Measurements from ENCODE around the gene PLEKHG3.

Gene PLEKHG3

GRCh38 chr14:64789696-64790095 lies 85.5 kb downstream of the PLEKHG3 start:
- no peak overlapping the region for H3K4me3 Mint-ChIP-seq
- H3K4me1 Mint-ChIP-seq (ENCODE audit: low read depth), result no peaks in the 10 kb centered on the region
- H3K36me3 Mint-ChIP-seq (ENCODE audit: low read depth), result no peaks in the 10 kb centered on the region
- peaks cover 5% of the 10 kb centered on the region for H3K27me3 Mint-ChIP-seq (ENCODE audit: low read depth)
- H3K9me3 Mint-ChIP-seq, result no peaks in the 10 kb centered on the region
- no peak overlapping the region for H3K27ac Mint-ChIP-seq

GRCh38 chr14:64790478-64790877 lies 86.3 kb downstream of the PLEKHG3 start:
- H3K4me1 Mint-ChIP-seq (ENCODE audit: low read depth), result no peaks in the 10 kb centered on the region
- no peaks in the 10 kb centered on the region for H3K36me3 Mint-ChIP-seq (ENCODE audit: low read depth)
- no peak overlapping the region for H3K27ac Mint-ChIP-seq
- no peaks in the 10 kb centered on the region for H3K9me3 Mint-ChIP-seq
- H3K4me3 Mint-ChIP-seq, result no peak overlapping the region
- peaks cover 5% of the 10 kb centered on the region for H3K27me3 Mint-ChIP-seq (ENCODE audit: low read depth)

DNA sequence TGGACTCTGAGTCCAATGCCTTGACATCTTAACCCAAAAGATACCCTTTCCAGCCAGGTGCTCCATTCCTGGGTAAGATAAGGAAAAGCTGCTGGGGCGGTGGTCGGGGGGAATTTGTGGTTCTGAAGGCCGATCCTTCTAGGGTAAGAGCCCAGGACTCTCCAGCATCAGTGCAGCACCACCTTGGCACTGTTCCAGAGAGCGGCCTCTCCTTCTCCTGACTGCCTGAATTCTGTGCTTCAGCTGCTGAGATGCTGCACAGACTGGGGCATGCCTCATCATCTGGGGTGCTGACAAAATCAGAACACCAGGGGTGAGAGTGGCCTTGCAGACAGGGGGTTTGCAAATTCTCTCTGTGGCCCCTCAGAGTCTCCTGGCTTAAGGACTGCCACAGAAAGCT lies 88.0 kb downstream of the PLEKHG3 start:
- H3K9me3 Mint-ChIP-seq, result no peaks in the 10 kb centered on the region
- H3K36me3 Mint-ChIP-seq (ENCODE audit: low read depth), result no peaks in the 10 kb centered on the region
- no peak overlapping the region for H3K4me3 Mint-ChIP-seq
- H3K27me3 Mint-ChIP-seq (ENCODE audit: low read depth), result peaks cover 5% of the 10 kb centered on the region
- no peaks in the 10 kb centered on the region for H3K4me1 Mint-ChIP-seq (ENCODE audit: low read depth)
- no peak overlapping the region for H3K27ac Mint-ChIP-seq

DNA sequence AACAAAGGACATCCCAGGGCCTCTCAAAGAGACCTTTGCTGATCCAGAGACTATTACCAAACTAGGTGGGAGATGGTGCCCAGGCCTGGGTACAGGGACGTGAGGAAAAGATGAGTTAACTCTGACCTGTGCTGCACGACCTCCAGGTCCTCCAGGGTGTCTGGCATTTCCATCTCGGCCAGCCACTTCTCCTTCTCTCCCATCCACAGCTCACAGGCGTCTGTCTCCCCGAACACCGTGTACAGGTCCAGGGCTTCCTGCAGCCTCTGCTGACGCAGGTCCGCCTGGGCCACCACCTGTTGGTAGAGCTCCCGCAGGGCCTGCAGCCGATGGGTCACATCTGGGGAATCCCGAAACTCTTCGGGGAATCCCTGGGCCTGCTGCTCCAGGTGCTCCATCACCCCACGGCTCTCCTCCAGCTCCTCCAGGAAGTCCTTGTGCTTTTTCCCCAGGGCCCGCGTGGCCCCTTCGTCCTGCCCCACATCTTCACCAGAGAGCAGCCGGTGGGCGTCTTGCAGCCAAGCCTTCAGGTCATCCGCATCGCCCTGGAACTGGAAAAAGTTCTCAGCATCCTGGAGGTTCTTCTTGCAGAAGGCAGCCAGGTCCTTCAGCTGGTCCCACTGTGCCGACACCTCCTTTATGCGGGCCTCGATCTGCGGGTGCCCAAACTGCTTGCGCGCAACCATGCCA lies 88.8 kb downstream of the PLEKHG3 start:
- Mint-ChIP-seq H3K4me1 (ENCODE audit: low read depth) (no peaks in the 10 kb centered on the region), H3K27ac (no peak overlapping the region), H3K4me3 (no peak overlapping the region), H3K27me3 (ENCODE audit: low read depth) (peaks cover 7% of the 10 kb centered on the region), H3K9me3 (no peaks in the 10 kb centered on the region), H3K36me3 (ENCODE audit: low read depth) (no peaks in the 10 kb centered on the region)

DNA sequence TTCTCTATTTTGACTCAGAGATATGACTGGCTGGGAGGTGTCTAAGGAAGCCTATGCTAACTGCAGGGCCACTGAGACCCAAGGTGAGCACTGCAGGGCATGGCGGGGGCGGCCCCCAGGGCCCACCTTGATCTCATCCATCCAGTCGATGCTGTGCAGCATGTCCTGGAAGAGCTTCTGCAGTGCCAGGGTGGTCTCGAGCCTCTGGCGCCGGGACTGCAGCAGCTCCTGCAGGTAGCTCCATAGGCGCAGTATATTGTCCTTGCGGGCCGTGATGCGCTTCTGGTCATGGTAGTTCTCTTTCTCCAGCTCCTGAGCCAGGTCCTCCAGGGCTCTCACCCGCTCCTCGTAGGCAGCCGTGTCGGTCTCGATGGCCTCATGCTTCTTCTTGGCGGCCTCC lies 91.0 kb downstream of the PLEKHG3 start:
- Mint-ChIP-seq H3K9me3 (no peaks in the 10 kb centered on the region), H3K36me3 (ENCODE audit: low read depth) (no peaks in the 10 kb centered on the region), H3K27me3 (ENCODE audit: low read depth) (peaks cover 17% of the 10 kb centered on the region), H3K4me3 (no peak overlapping the region), H3K4me1 (ENCODE audit: low read depth) (no peaks in the 10 kb centered on the region), H3K27ac (no peak overlapping the region)

DNA sequence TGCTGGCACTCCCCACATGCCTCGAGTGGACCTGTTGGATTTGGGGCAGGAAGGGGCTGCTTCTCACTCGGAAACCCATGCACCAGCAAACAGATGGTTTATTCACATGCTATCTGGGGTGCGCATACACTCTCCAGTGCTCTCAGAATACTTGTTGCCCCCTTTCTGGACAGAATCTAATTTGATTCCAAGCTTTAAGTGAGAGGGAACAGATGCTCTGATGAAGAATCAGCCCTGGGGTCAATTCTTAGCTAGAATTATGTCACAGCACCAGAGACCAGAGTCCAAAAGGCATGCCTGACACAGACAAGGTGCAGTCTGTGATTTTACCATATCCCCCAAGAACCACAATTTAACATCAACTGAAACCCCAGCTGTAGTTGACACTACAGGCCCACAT lies 91.7 kb downstream of the PLEKHG3 start:
- no peak overlapping the region for H3K4me3 Mint-ChIP-seq
- H3K36me3 Mint-ChIP-seq (ENCODE audit: low read depth), result no peaks in the 10 kb centered on the region

GRCh38 chr14:64796369-64796768 lies 92.1 kb downstream of the PLEKHG3 start:
- Mint-ChIP-seq H3K36me3 (ENCODE audit: low read depth) (no peaks in the 10 kb centered on the region), H3K4me3 (no peak overlapping the region), H3K4me1 (ENCODE audit: low read depth) (no peaks in the 10 kb centered on the region), H3K27me3 (ENCODE audit: low read depth) (peaks cover 17% of the 10 kb centered on the region), H3K9me3 (no peaks in the 10 kb centered on the region), H3K27ac (no peak overlapping the region)

More for the DNA sequence above, 91.7 kb downstream of the PLEKHG3 start:
- peaks cover 17% of the 10 kb centered on the region for H3K27me3 Mint-ChIP-seq (ENCODE audit: low read depth)
- H3K4me1 Mint-ChIP-seq (ENCODE audit: low read depth), result no peaks in the 10 kb centered on the region
- H3K9me3 Mint-ChIP-seq, result no peaks in the 10 kb centered on the region
- H3K27ac Mint-ChIP-seq, result no peak overlapping the region

GRCh38 chr14:64799555-64799954 lies 95.3 kb downstream of the PLEKHG3 start:
- H3K27me3 Mint-ChIP-seq (ENCODE audit: low read depth), result peaks cover 22% of the 10 kb centered on the region
- H3K9me3 Mint-ChIP-seq, result no peaks in the 10 kb centered on the region
- no peak overlapping the region for H3K4me3 Mint-ChIP-seq
- no peaks in the 10 kb centered on the region for H3K36me3 Mint-ChIP-seq (ENCODE audit: low read depth)
- H3K4me1 Mint-ChIP-seq (ENCODE audit: low read depth), result no peaks in the 10 kb centered on the region
- H3K27ac Mint-ChIP-seq, result no peak overlapping the region

Measured in T-helper 1 cell treated with Interleukin-12 subunit alpha and Interleukin-12 subunit beta and Interleukin-4 antibody, amounts not matched to agents 30 μg/mL and 1 μg/mL, for 36 hours (primary cell).